Kidney (tissue), 14 donors: ENCODE measurements around the gene SULT1C3. TPM values are rescaled to one million over a fixed set of nuclear protein-coding genes. Genes with fewer than 3 reads are reported as not detected.

Experiments used
- DNase-seq, 5 donors: peaks; one replicate each; pipeline ENCODE4 v3.0.0-alpha.2; 2013 to 2020
- FAIRE-seq: peaks from 2 replicates; lab custom pipeline; 2012; peaks lifted over from hg19 to GRCh38; lab: Jason Lieb, UNC
- H3K27ac ChIP-seq, 2 donors: one replicate each; pipeline ENCODE4 v1.7.0; 2013; ENCODE audit warnings: low read depth in 2 of 2, low read length in 2 of 2, inconsistent platforms in 1 of 2
- H3K27me3 ChIP-seq: one replicate; pipeline ENCODE4 v1.7.1; 2013; ENCODE audit warnings: low read length, inconsistent platforms; ENCODE audit not compliant: control insufficient read depth, insufficient read depth
- H3K36me3 ChIP-seq, 3 donors: one replicate each; pipeline versions ENCODE4 v1.7.0 to v1.7.1; 2013; ENCODE audit warnings: low read length in 3 of 3, control low read depth in 1 of 3, inconsistent platforms in 1 of 3; ENCODE audit not compliant: insufficient read depth in 3 of 3, control insufficient read depth in 2 of 3
- H3K4me1 ChIP-seq, 3 donors: one replicate each; pipeline versions ENCODE4 v1.7.0 to v1.7.1; 2013; ENCODE audit warnings: low read length in 3 of 3, inconsistent platforms in 1 of 3, low read depth in 1 of 3; ENCODE audit not compliant: control insufficient read depth in 2 of 3, insufficient read depth in 2 of 3
- H3K4me3 ChIP-seq, 3 donors: one replicate each; pipeline versions ENCODE4 v1.7.0 to v1.8.1; 2013; ENCODE audit warnings: low read length in 3 of 3, control low read depth in 1 of 3, inconsistent platforms in 1 of 3
- H3K9ac ChIP-seq, 3 donors: one replicate each; pipeline versions ENCODE4 v1.7.0 to v1.7.1; 2013; ENCODE audit warnings: low read length in 3 of 3, control low read depth in 1 of 3, inconsistent platforms in 1 of 3
- H3K9me3 ChIP-seq, 3 donors: one replicate each; pipeline versions ENCODE4 v1.7.0 to v1.7.1; 2013; ENCODE audit warnings: low read length in 3 of 3, control low read depth in 1 of 3, inconsistent platforms in 1 of 3; ENCODE audit not compliant: control insufficient read depth in 2 of 3, insufficient read depth in 1 of 3
- intact Hi-C: fragments of 100-400 bp; cut with DNase I; formaldehyde crosslinking; loops from one replicate; pipeline ENCODE4 v1.11.1; 2022
- polyA plus RNA-seq: library from polyadenylated mRNA; stranded (reverse); fragments of 350-450 nt; fragmentation: Illumina TruSeq; extraction: RNeasy Lipid Tissue Mini Kit (QIAGEN cat#74804); gene quantifications from one replicate; pipeline ENCODE4 v1.2.3, GENCODE V29; 2014; ENCODE audit warnings: low read depth, low replicate concordance; ENCODE audit not compliant: insufficient read depth
- total RNA-seq: library from RNA; stranded (reverse); fragmentation: NEBNext Ultra II Directional; extraction: Animal tissue kit (Norgen Biotek cat#: 25700); gene quantifications from one replicate; pipeline ENCODE4 v1.2.1, GENCODE V29; 2021
- TF ChIP-seq, protein P1 (sequence below): IDR thresholded peaks from 3 replicates; pipeline ENCODE4 v1.5.1; 2012; ENCODE audit warnings: mild to moderate bottlenecking, moderate library complexity, borderline replicate concordance; ENCODE audit not compliant: insufficient read depth; ENCODE audit errors: extremely low read depth
- donor health status: control.
- donor health status: control.
- donor health status: control.
- donor health status: control.
- donor health status: control.
- donor health status: DM: yes; HTN: yes; CAD: no.
- donor health status: Normal renal cell carcinoma (clear cell type).

Gene SULT1C3
- total and polyA plus RNA-seq, 2 donors from 2014 or later = not detected

DNA sequence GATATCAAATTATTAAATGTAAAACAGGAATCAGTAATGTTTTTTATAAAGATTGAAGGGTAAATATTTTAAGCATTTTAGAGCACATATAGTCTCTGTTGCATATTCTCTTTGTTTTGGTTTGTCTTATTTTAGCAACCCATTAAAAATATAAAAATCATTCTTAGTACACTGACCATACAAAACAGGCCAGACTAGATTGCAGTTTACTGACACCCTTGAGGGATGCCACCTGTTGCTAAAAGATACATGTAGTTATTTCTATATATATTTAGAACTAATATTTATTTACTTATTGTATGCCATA is 44.7 kb upstream of the SULT1C3 start:
- H3K36me3 ChIP-seq = no peaks in the 10 kb centered on the region
- no peak overlapping the region for H3K9ac ChIP-seq
- FAIRE-seq (no peak), DNase-seq (no peak)
- H3K4me1 ChIP-seq = no peaks in the 10 kb centered on the region
- TF ChIP-seq, protein P1, sequence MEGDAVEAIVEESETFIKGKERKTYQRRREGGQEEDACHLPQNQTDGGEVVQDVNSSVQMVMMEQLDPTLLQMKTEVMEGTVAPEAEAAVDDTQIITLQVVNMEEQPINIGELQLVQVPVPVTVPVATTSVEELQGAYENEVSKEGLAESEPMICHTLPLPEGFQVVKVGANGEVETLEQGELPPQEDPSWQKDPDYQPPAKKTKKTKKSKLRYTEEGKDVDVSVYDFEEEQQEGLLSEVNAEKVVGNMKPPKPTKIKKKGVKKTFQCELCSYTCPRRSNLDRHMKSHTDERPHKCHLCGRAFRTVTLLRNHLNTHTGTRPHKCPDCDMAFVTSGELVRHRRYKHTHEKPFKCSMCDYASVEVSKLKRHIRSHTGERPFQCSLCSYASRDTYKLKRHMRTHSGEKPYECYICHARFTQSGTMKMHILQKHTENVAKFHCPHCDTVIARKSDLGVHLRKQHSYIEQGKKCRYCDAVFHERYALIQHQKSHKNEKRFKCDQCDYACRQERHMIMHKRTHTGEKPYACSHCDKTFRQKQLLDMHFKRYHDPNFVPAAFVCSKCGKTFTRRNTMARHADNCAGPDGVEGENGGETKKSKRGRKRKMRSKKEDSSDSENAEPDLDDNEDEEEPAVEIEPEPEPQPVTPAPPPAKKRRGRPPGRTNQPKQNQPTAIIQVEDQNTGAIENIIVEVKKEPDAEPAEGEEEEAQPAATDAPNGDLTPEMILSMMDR = no peak
- no peaks in the 10 kb centered on the region for H3K27me3 ChIP-seq
- peaks cover 0 to 2% (median 0%) of the 10 kb centered on the region in 3 donors for H3K9me3 ChIP-seq
- no peak overlapping the region for H3K4me3 ChIP-seq
- no peak overlapping the region for H3K27ac ChIP-seq
- intact Hi-C loops = no loop called here

DNA sequence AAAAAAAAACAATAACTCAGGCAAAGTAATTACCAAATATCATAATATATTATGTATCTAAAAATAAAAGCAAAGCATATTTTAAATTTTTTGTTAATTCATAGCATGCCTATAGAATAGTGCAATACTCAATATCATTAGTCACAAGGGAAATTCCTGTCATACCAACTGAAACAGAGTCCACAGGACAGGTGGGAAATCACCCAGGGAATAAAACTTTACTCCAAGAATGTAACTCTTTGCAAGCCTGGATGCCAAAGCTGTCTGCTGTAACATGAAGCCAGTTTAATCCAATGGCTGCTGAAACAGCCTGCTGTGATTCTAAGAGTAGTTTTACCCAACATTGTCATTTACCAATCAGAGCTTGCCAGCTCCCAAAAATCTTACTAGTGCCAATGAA is 40.0 kb upstream of the SULT1C3 start:
- no peaks in the 10 kb centered on the region for H3K36me3 ChIP-seq
- FAIRE-seq = no peak
- H3K27me3 ChIP-seq = no peaks in the 10 kb centered on the region
- H3K4me1 ChIP-seq = no peaks in the 10 kb centered on the region
- H3K9me3 ChIP-seq = peaks cover 0 to 7% (median 2%) of the 10 kb centered on the region in 3 donors
- no peak overlapping the region for H3K9ac ChIP-seq
- no peak for DNase-seq
- no peak overlapping the region for H3K27ac ChIP-seq
- TF ChIP-seq, protein P1 = no peak
- intact Hi-C loops = no loop called here
- H3K4me3 ChIP-seq = no peak overlapping the region

DNA sequence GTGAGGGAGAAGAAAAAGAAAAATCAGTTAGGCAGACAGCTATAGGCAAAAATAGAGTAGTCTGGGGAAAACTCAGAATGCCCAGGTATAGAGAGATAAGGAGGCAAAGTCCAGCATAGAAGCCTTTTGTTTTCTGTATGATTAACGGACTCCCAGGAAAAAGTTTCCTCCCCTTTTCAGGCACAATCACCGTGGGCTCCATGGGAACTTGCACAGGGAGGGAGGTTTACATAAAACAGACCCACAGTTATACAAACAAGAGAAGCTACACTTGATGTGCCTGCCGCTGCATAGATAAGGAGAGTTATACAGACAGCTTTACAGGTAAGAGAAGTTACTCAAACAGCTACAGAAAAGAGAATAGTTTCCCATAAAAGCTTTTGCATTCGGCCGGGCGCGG is 39.2 kb upstream of the SULT1C3 start:
- Histone ChIP-seq H3K27ac (no peak overlapping the region), H3K9ac (no peak overlapping the region), H3K9me3 (peaks cover 0 to 7% (median 2%) of the 10 kb centered on the region in 3 donors), H3K4me3 (no peak overlapping the region), H3K36me3 (no peaks in the 10 kb centered on the region), H3K27me3 (no peaks in the 10 kb centered on the region), H3K4me1 (no peaks in the 10 kb centered on the region)
- DNase-seq = no peak
- FAIRE-seq = no peak
- TF ChIP-seq, protein P1 = no peak
- intact Hi-C loops = no loop called here

DNA sequence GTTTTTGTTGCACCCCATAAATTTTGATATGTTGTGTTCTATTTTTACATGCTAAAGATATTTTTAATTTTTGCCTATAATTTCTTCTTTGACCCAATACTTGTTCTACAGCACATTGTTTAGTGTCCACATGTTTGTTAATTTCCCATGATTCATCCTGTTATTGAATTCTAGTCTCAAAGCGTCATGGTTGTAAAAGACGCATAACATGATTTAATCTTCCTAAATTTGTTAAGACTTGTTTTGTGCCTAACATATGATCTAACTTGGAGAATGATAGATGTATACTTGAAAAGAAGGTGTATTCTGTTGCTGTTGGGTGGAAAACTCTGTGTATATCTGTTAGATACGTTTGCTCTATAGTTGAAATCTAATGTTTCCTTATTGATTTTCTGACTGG is 27.1 kb upstream of the SULT1C3 start:
- H3K9ac ChIP-seq = no peak overlapping the region
- no peak for DNase-seq
- no peak overlapping the region for H3K4me3 ChIP-seq
- H3K27me3 ChIP-seq = no peaks in the 10 kb centered on the region
- no peaks in the 10 kb centered on the region for H3K36me3 ChIP-seq
- H3K4me1 ChIP-seq = no peaks in the 10 kb centered on the region
- FAIRE-seq = no peak
- intact Hi-C loops = no loop called here
- H3K27ac ChIP-seq = no peak overlapping the region
- no peaks in the 10 kb centered on the region for H3K9me3 ChIP-seq
- TF ChIP-seq, protein P1 = no peak
